T47D (cell line): ENCODE results near the gene FREY1.

Experiments used
- DNase-seq, 2 experiments: peaks; one replicate each; pipeline versions ENCODE4 v3.0.0 to v3.0.0-alpha.2; 2011 to 2012; ENCODE audit warnings: low read depth in 1 of 2, low spot score in 1 of 2
- JUND ChIP-seq: IDR thresholded peaks from 2 replicates; pipeline ENCODE4 v1.6.1; 2012; ENCODE audit warnings: low read depth
- in situ Hi-C: cut with HindIII; loops from 2 replicates; pipeline ENCODE4 v1.10.0; 2016; ENCODE audit warnings: low sequenced_read_pairs, low pct_unique_long_range_greater_than_20kb

FREY1 gene

GRCh38 chr11:45858751-45859398 lies 48.2 kb downstream of the FREY1 start:
- DNase-seq, result no peak
- in situ Hi-C loops, result no loop called here
- no peak for TF ChIP-seq JUND

- in situ Hi-C loops, result no loop called here
- DNase-seq, result no peak
- TF ChIP-seq JUND, result no peak
Measured at GRCh38 chr11:45857961-45858474, 49.1 kb downstream of the FREY1 start.
